ENCODE data around the gene KCNIP3.

The KCNIP3 gene

GRCh38 chr2:95330794-95331338 is 33.7 kb downstream of the KCNIP3 start:
- FAIRE-seq: no peak

GRCh38 chr2:95331606-95332005 is 34.5 kb downstream of the KCNIP3 start:
- no peak for FAIRE-seq

GRCh38 chr2:95332036-95332435 is 34.9 kb downstream of the KCNIP3 start:
- no peak for FAIRE-seq

- no peak for FAIRE-seq
Observed at GRCh38 chr2:95333056-95333455, 35.9 kb downstream of the KCNIP3 start.

- FAIRE-seq: no peak
Observed at GRCh38 chr2:95333888-95334338, 36.8 kb downstream of the KCNIP3 start.

GRCh38 chr2:95334916-95335641 is 37.9 kb downstream of the KCNIP3 start:
- no peak for FAIRE-seq

- no peak for FAIRE-seq
Observed at GRCh38 chr2:95336406-95336805, 39.3 kb downstream of the KCNIP3 start.

GRCh38 chr2:95337829-95338228 is 40.7 kb downstream of the KCNIP3 start:
- no peak for FAIRE-seq

- FAIRE-seq: no peak
Observed at GRCh38 chr2:95342556-95343320, 45.6 kb downstream of the KCNIP3 start.

GRCh38 chr2:95343429-95344214 is 46.5 kb downstream of the KCNIP3 start:
- no peak for FAIRE-seq

GRCh38 chr2:95344215-95344583 is 47.1 kb downstream of the KCNIP3 start:
- FAIRE-seq: no peak

- FAIRE-seq: no peak
Observed at GRCh38 chr2:95344656-95345055, 47.5 kb downstream of the KCNIP3 start.

- FAIRE-seq: no peak
Observed at GRCh38 chr2:95345081-95345562, 48.0 kb downstream of the KCNIP3 start.

- FAIRE-seq: no peak
Observed at GRCh38 chr2:95345563-95346230, 48.5 kb downstream of the KCNIP3 start.

GRCh38 chr2:95346231-95346737 is 49.1 kb downstream of the KCNIP3 start:
- no peak for FAIRE-seq

GRCh38 chr2:95346738-95347671 is 49.9 kb downstream of the KCNIP3 start:
- no peak for FAIRE-seq

- FAIRE-seq: no peak
Observed at GRCh38 chr2:95347681-95348608, 50.8 kb downstream of the KCNIP3 start.

GRCh38 chr2:95348609-95349567 is 51.7 kb downstream of the KCNIP3 start:
- no peak for FAIRE-seq

All from G401.6 (cell line).